ENCODE measurements around the gene ROGDI. TPM values are rescaled to one million over a fixed set of nuclear protein-coding genes. Genes with fewer than 3 reads are reported as not detected.

The ROGDI gene
- polyA plus RNA-seq, 1 donor (not counting 4 experiments of a cell fraction or from before 2014, with no cell fraction given) = 20.5 TPM

- Histone ChIP-seq H3K4me1 (ENCODE audit: control insufficient read depth, extremely low read depth, insufficient read depth, low read length) (peaks cover 2% of the 10 kb centered on the region), H3K79me2 (ENCODE audit: control insufficient read depth, insufficient read depth, low read length) (no peaks in the 10 kb centered on the region), H3K4me2 (ENCODE audit: control insufficient read depth, extremely low read depth, insufficient read depth, low read depth, low read length) (no peak overlapping the region), H4K20me1 (ENCODE audit: control insufficient read depth, extremely low read depth, insufficient read depth, low read length) (no peaks in the 10 kb centered on the region), H3K36me3 (ENCODE audit: control insufficient read depth in 2 of 2, extremely low read depth in 1 of 2, insufficient read depth in 2 of 2, low read length in 2 of 2) (peaks cover 21 to 34% of the 10 kb centered on the region in 2 experiments), H3K9me3 (ENCODE audit: control insufficient read depth, low read depth, low read length) (no peaks in the 10 kb centered on the region), H3K27me3 (ENCODE audit: control insufficient read depth, extremely low read depth, insufficient read depth, low read length) (no peaks in the 10 kb centered on the region), H3K9me1 (ENCODE audit: control insufficient read depth, extremely low read depth, insufficient read depth, low read length) (no peaks in the 10 kb centered on the region), H3K9ac (ENCODE audit: control insufficient read depth, extremely low read depth, insufficient read depth, low read length) (no peak overlapping the region), H3K27ac (ENCODE audit: control insufficient read depth, insufficient read depth, low read length) (no peak overlapping the region), H2AFZ (ENCODE audit: control insufficient read depth, low read length) (no peak overlapping the region), H3K4me3 (ENCODE audit: control insufficient read depth in 2 of 3, extremely low read depth in 1 of 3, insufficient read depth in 2 of 3, low read depth in 1 of 3, low read length in 3 of 3) (no peak overlapping the region)
- DNase-seq (ENCODE audit: low read depth, low spot score) (no peak), FAIRE-seq (no peak)
- TF ChIP-seq, protein P1, sequence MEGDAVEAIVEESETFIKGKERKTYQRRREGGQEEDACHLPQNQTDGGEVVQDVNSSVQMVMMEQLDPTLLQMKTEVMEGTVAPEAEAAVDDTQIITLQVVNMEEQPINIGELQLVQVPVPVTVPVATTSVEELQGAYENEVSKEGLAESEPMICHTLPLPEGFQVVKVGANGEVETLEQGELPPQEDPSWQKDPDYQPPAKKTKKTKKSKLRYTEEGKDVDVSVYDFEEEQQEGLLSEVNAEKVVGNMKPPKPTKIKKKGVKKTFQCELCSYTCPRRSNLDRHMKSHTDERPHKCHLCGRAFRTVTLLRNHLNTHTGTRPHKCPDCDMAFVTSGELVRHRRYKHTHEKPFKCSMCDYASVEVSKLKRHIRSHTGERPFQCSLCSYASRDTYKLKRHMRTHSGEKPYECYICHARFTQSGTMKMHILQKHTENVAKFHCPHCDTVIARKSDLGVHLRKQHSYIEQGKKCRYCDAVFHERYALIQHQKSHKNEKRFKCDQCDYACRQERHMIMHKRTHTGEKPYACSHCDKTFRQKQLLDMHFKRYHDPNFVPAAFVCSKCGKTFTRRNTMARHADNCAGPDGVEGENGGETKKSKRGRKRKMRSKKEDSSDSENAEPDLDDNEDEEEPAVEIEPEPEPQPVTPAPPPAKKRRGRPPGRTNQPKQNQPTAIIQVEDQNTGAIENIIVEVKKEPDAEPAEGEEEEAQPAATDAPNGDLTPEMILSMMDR (optimal IDR thresholded peaks at IDR 0.05 in 1 of 3, IDR thresholded peaks at IDR 0.05 in 1 of 3, conservative IDR thresholded peaks at IDR 0.05 in 1 of 3; ENCODE audit: extremely low read depth in 1 of 3, insufficient read depth in 2 of 3, low read length in 3 of 3) = no peak
- no peak for TF ChIP-seq EZH2 (IDR thresholded peaks at IDR 0.05; ENCODE audit: low read length)
- dilution Hi-C loops (cut with MboI; ENCODE audit: extremely low pct_ligation_motif_present, low sequenced_read_pairs) = no loop called here
These were observed 9.3 kb upstream of the ROGDI start for GRCh38 chr16:4811773-4812172.

GRCh38 chr16:4811242-4811641 is 8.8 kb upstream of the ROGDI start:
- DNase-seq (ENCODE audit: low read depth, low spot score) (no peak), FAIRE-seq (no peak)
- no peak for TF ChIP-seq EZH2 (IDR thresholded peaks at IDR 0.05; ENCODE audit: low read length)
- TF ChIP-seq, protein P1 (optimal IDR thresholded peaks at IDR 0.05 in 1 of 3, IDR thresholded peaks at IDR 0.05 in 1 of 3, conservative IDR thresholded peaks at IDR 0.05 in 1 of 3; ENCODE audit: extremely low read depth in 1 of 3, insufficient read depth in 2 of 3, low read length in 3 of 3) = no peak
- Histone ChIP-seq H3K36me3 (ENCODE audit: control insufficient read depth in 2 of 2, extremely low read depth in 1 of 2, insufficient read depth in 2 of 2, low read length in 2 of 2) (peaks cover 21 to 34% of the 10 kb centered on the region in 2 experiments), H3K4me3 (ENCODE audit: control insufficient read depth in 2 of 3, extremely low read depth in 1 of 3, insufficient read depth in 2 of 3, low read depth in 1 of 3, low read length in 3 of 3) (no peak overlapping the region), H3K4me2 (ENCODE audit: control insufficient read depth, extremely low read depth, insufficient read depth, low read depth, low read length) (no peak overlapping the region), H3K27ac (ENCODE audit: control insufficient read depth, insufficient read depth, low read length) (no peak overlapping the region), H3K79me2 (ENCODE audit: control insufficient read depth, insufficient read depth, low read length) (no peaks in the 10 kb centered on the region), H4K20me1 (ENCODE audit: control insufficient read depth, extremely low read depth, insufficient read depth, low read length) (no peaks in the 10 kb centered on the region), H3K9me1 (ENCODE audit: control insufficient read depth, extremely low read depth, insufficient read depth, low read length) (no peaks in the 10 kb centered on the region), H2AFZ (ENCODE audit: control insufficient read depth, low read length) (no peak overlapping the region), H3K4me1 (ENCODE audit: control insufficient read depth, extremely low read depth, insufficient read depth, low read length) (peaks cover 2% of the 10 kb centered on the region), H3K27me3 (ENCODE audit: control insufficient read depth, extremely low read depth, insufficient read depth, low read length) (no peaks in the 10 kb centered on the region), H3K9ac (ENCODE audit: control insufficient read depth, extremely low read depth, insufficient read depth, low read length) (no peak overlapping the region), H3K9me3 (ENCODE audit: control insufficient read depth, low read depth, low read length) (no peaks in the 10 kb centered on the region)
- dilution Hi-C loops (cut with MboI; ENCODE audit: extremely low pct_ligation_motif_present, low sequenced_read_pairs) = no loop called here
